Esophagus squamous epithelium (tissue), 4 donors: ENCODE measurements around the gene NKX2-1.

ENCODE experiments used
- CTCF ChIP-seq, 6 experiments: fragments of 450-650 bp in 4 of 6; fragments of 200-600 bp in 2 of 6; sonication (generic) in 2 of 6; IDR thresholded peaks; one replicate each; pipeline ENCODE4 v1.5.1; 2016 to 2019; ENCODE audit warnings: antibody characterized with exemption in 6 of 6, mild to moderate bottlenecking in 4 of 6, moderate library complexity in 4 of 6
- POLR2A ChIP-seq, 4 donors: fragments of 450-650 bp; IDR thresholded peaks; one replicate each; pipeline ENCODE4 v1.6.1; 2017; ENCODE audit warnings: antibody characterized with exemption in 4 of 4, mild to moderate bottlenecking in 4 of 4, moderate library complexity in 3 of 4

DNA sequence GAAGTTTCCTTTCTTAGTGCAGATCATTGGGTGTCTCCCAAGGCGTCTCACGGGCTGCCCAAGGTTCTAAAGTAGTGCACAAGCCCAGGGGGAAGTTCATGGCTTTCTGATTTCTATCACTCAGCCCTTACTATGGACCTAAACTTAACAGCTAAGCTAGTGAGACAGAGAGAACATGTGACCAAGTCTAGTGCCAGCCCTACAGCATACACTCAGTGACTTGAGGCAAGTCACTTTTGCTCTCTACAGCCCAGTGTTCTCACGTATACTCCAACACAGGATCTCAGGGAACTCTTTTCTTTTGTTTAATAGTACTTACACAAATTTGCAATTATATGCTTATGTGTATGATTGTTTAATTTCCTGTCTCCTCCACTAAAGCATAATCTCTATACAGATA, 48.6 kb downstream of the NKX2-1 start:
- TF ChIP-seq CTCF (IDR thresholded peaks at IDR 0.05), result no peak
- no peak for TF ChIP-seq POLR2A (IDR thresholded peaks at IDR 0.05)
